GM12875 (cell line): ENCODE measurements around the gene TBC1D2.

Experiments used
- H3K4me3 ChIP-seq: one replicate; pipeline ENCODE4 v1.5.1; 2011; ENCODE audit warnings: low read depth, low read length, control low read depth
- TF ChIP-seq, protein P1 (sequence below): IDR thresholded peaks from 2 replicates; pipeline ENCODE4 v1.5.1; 2011; ENCODE audit warnings: low read depth, mild to moderate bottlenecking, control low read depth, inconsistent platforms, low read length, moderate library complexity, borderline replicate concordance; ENCODE audit not compliant: insufficient read depth

The TBC1D2 gene

DNA sequence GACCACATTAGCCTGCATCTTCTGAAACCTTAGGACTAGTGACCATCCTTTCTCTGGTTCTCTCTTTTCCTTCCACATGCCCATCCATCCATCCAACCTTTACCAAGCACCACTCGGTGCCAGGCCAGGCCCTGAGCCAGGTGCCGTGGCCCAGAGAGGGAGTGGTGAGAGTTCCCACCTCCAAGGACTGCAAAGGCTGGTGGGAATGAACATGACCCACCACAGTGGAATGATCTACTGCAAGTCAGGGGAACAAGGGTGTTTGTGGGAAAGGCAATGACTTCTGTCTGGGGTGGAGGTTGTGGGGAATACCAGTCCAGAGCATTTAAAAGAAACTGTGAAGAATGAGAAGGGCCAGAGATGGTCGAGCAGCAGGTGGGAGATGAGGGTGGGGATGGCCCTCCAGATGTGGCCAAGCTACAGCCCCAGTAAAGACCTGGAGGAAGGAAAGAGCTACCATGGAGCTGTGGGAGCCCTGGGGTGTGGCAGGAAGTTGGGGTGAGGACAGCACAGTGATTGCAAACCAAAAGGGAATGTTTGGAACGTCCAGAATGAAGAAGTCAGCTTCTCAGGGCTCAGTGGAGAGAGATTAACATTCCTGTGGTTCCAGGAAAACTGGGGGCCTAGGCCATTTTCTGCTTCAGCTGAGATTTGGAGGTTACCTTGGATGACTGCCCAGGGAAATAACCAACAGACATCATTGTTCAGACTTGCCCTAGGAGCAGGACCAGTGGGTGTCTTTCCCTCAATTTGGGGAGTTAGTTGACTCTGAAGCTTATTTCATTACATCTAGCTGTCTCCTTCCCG, 32.4 kb downstream of the TBC1D2 start:
- H3K4me3 ChIP-seq: no peak overlapping the region
- TF ChIP-seq, protein P1, sequence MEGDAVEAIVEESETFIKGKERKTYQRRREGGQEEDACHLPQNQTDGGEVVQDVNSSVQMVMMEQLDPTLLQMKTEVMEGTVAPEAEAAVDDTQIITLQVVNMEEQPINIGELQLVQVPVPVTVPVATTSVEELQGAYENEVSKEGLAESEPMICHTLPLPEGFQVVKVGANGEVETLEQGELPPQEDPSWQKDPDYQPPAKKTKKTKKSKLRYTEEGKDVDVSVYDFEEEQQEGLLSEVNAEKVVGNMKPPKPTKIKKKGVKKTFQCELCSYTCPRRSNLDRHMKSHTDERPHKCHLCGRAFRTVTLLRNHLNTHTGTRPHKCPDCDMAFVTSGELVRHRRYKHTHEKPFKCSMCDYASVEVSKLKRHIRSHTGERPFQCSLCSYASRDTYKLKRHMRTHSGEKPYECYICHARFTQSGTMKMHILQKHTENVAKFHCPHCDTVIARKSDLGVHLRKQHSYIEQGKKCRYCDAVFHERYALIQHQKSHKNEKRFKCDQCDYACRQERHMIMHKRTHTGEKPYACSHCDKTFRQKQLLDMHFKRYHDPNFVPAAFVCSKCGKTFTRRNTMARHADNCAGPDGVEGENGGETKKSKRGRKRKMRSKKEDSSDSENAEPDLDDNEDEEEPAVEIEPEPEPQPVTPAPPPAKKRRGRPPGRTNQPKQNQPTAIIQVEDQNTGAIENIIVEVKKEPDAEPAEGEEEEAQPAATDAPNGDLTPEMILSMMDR: no peak

- no peak overlapping the region for H3K4me3 ChIP-seq
- TF ChIP-seq, protein P1: no peak
These were observed 34.5 kb downstream of the TBC1D2 start for GRCh38 chr9:98220911-98221310.

DNA sequence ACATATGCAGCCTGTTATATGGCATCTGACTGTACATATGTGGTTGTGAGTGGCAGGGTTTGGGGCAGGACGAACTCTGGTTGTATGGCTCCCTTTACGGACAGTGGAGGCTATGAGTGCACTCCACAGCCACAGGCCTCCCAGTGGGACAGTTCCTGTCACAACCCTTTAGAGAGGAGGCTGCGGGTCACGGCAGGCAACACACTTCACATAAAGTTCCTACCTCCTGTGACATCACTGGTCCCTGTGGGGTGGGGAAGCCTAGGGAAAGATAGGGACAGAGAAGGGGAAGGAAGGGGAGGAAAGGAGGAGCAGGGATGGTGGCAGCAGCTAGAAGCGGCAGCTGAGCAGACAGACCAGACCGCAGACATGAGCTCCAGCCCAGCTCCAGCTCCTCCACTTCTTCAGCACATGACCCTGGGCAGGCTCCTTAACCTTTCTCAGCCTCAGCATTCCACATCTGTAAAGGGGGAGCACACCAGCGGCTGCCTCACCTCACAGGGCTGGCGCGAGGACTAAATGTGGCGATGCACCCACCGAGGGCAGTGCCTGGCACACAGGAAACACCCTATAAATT, 35.6 kb downstream of the TBC1D2 start:
- H3K4me3 ChIP-seq: no peak overlapping the region

GRCh38 chr9:98219364-98219716, 36.1 kb downstream of the TBC1D2 start:
- H3K4me3 ChIP-seq: no peak overlapping the region
- TF ChIP-seq, protein P1: no peak

More for the DNA sequence above, 35.6 kb downstream of the TBC1D2 start:
- TF ChIP-seq, protein P1: no peak

DNA sequence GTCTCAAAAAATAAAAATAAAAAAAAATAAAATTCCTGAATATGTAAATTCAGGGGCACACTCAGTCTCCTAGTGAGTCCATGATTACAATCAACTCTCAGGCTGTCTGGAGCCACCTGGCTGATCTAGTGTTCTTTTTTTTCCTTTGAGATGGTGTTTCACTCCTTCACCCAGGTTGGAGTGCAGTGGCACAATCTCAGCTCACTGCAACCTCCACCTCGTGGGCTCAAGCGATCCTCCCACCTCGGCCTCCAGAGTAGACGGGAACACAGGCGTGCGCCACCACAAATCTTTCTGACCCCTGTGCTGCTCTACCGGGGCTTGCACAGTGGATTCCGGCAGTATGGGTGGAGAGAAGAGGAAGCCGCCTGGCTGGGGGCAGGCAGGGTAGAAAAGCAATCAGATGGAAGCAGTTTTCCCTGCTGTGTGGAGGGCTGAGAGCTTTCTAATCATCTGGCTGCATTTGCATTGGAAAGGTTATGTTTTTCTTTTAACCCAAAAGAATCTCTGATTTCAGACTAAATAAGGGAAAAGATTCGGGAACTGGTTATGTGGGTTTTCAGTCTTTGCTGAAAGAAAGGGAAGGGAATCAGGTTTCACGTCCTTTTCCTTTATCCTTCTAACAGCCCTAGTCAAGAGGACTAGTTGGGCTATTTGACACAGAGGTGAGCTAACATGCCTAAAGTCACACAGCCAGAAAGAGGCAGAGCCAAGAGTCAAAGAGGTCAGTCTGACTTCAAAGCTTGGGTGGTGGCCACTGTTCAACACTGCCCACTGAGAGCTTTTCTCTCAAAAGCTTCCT, 36.7 kb downstream of the TBC1D2 start:
- TF ChIP-seq, protein P1: no peak
- H3K4me3 ChIP-seq: no peak overlapping the region

DNA sequence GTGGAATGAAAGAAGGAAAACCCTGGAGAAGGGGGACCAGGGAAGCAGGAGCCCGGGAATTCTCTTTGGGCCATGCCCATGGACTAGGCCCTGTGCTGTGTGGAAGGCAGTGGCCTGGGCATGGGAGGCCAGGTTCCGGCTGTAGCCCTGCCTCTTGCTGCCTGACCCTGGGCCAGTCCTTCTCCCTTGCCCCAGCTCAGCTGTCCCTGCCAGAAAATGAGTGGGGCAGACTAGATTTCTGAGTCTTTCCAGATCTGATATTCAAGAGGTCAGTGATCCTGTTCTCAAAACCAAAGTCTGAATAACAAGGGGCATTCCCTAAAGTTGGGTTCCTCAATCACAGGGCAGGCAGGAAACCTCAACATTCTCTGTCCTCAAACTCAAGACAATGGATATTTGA, 38.2 kb downstream of the TBC1D2 start:
- TF ChIP-seq, protein P1: no peak
- no peak overlapping the region for H3K4me3 ChIP-seq

DNA sequence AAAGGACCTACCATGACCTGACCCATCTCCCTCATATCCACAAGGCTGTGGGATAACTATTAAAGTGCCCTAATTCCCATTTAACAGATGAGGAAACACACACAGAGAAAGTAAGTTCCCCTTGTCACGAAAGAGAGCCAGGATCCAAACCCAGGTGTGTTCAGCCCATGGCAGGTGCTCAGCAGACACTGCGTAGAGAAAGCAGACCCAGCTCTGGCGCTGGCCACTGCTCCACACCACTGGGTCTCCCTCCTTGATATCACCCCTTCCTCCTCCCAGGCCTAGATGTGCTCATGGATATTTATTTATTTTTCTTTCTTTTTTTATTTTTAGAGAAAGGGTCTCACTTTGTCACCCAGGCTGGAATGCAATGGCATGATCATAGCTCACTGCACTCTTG, 39.1 kb downstream of the TBC1D2 start:
- no peak overlapping the region for H3K4me3 ChIP-seq
- TF ChIP-seq, protein P1: no peak
